Measurements from ENCODE around the gene CASP8.

DNA sequence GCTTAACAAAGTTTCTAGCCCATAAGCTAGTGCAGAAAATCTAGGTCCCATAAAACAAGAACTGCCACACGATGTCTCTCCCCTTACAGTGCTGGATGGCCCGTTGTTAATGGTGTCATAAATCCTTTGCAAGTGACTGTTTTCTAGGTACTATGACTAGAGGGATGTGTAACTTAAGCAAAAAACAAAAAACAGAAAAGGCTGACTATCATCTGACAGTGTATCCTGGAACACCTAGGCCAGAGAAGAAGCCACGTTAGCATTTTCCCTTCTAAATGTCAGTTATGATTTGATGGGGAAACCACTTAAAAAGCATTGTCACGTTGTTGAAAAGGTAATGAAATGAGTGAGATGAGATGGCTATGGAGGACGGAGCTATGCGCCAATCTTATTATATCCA lies 2.4 kb downstream of the CASP8 start:
- TF ChIP-seq SIN3A (IDR thresholded peaks at IDR 0.05; ENCODE audit: borderline replicate concordance, insufficient read depth, low read depth, low read length) (no peak), POLR2AphosphoS5 (IDR thresholded peaks at IDR 0.05; ENCODE audit: low read depth, low read length) (no peak), TCF7L2 (IDR thresholded peaks at IDR 0.05; ENCODE audit: low read depth, low read length) (no peak)
- TF ChIP-seq, protein P1, sequence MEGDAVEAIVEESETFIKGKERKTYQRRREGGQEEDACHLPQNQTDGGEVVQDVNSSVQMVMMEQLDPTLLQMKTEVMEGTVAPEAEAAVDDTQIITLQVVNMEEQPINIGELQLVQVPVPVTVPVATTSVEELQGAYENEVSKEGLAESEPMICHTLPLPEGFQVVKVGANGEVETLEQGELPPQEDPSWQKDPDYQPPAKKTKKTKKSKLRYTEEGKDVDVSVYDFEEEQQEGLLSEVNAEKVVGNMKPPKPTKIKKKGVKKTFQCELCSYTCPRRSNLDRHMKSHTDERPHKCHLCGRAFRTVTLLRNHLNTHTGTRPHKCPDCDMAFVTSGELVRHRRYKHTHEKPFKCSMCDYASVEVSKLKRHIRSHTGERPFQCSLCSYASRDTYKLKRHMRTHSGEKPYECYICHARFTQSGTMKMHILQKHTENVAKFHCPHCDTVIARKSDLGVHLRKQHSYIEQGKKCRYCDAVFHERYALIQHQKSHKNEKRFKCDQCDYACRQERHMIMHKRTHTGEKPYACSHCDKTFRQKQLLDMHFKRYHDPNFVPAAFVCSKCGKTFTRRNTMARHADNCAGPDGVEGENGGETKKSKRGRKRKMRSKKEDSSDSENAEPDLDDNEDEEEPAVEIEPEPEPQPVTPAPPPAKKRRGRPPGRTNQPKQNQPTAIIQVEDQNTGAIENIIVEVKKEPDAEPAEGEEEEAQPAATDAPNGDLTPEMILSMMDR (IDR thresholded peaks at IDR 0.05) = no peak
- TF ChIP-seq, protein P2, sequence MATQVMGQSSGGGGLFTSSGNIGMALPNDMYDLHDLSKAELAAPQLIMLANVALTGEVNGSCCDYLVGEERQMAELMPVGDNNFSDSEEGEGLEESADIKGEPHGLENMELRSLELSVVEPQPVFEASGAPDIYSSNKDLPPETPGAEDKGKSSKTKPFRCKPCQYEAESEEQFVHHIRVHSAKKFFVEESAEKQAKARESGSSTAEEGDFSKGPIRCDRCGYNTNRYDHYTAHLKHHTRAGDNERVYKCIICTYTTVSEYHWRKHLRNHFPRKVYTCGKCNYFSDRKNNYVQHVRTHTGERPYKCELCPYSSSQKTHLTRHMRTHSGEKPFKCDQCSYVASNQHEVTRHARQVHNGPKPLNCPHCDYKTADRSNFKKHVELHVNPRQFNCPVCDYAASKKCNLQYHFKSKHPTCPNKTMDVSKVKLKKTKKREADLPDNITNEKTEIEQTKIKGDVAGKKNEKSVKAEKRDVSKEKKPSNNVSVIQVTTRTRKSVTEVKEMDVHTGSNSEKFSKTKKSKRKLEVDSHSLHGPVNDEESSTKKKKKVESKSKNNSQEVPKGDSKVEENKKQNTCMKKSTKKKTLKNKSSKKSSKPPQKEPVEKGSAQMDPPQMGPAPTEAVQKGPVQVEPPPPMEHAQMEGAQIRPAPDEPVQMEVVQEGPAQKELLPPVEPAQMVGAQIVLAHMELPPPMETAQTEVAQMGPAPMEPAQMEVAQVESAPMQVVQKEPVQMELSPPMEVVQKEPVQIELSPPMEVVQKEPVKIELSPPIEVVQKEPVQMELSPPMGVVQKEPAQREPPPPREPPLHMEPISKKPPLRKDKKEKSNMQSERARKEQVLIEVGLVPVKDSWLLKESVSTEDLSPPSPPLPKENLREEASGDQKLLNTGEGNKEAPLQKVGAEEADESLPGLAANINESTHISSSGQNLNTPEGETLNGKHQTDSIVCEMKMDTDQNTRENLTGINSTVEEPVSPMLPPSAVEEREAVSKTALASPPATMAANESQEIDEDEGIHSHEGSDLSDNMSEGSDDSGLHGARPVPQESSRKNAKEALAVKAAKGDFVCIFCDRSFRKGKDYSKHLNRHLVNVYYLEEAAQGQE (IDR thresholded peaks at IDR 0.05; ENCODE audit: insufficient read depth in 1 of 2, low read depth in 2 of 2, low read length in 1 of 2) = no peak

Data from Panc1 (cell line).